Fibroblast of pulmonary artery (primary cell): ENCODE measurements around the gene PRPF4.
"Not testable (repeated sequence)": the region's sequence is repeated elsewhere in the genome, so short reads cannot be mapped to it uniquely, and the experiment has no call there.

Source experiments
- DNase-seq: peaks from one replicate; pipeline ENCODE4 v3.0.0-alpha.2; 2010; ENCODE audit warnings: low read depth
- H3K4me3 ChIP-seq: replicated peaks from 2 replicates; pipeline ENCODE4 v1.5.1; 2011; ENCODE audit warnings: low read depth, mild to moderate bottlenecking, control low read depth, low read length, moderate library complexity
- TF ChIP-seq, protein P1 (sequence below): IDR thresholded peaks from 2 replicates; pipeline ENCODE4 v1.5.1; 2011; ENCODE audit warnings: mild to moderate bottlenecking, control low read depth, low read length, inconsistent platforms; ENCODE audit errors: missing control alignments

Gene PRPF4

DNA sequence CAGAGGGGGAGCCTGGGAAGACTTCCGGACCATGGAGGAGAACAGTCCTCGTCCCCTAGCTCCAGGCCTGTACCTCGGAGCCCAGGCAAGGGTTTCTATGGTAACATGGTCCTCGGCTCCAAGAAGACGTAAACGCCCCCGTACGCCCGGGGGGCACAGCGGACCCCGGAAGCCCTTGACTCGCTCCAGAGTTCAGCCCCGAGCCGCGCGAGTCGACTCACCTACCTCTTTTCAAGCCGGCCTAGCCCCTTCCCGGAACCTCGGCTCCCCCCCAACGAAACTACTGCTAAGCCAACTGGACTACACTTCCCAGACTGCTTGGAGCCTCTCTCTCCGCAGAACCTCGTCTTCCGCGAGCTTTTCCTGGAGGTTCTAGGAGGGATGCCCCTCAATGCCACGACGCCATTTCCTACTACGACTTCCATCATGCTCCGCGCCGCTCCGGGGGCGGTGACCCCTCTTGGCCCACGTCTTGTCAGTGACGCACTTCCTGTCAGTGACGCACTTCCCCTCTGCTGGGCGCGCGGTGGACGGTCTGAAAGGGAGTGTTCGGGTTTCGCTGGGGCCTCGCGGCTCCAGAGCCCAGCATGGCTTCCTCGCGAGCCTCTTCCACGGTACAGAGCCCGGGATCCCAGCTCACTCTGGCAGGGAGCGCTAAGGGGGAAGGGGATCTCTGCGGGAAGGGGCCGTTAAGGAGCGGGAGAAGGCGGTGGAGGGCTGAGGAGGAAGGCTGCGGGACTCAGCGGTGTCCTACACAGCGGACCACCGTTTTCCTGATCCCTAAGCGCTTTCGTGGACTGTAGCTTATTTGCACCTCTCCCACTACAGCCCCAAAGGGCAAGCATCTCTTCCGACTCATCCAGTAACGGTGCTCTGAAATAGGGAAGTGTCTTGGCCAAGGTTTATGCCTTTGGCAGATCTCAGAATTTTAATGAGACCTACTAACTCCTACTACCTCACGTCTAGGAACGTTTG lies at the start of gene PRPF4, which contains the start of gene CDC26:
Gene PRPF4, plus strand, starts transcription at position 502 of the 975 bp plus-strand sequence. Its CDS starts 86 bp downstream, at position 588.
Gene CDC26, minus strand, starts transcription at position 416 of the 975 bp plus-strand sequence. CDS start 3,065 bp downstream, outside the sequence.
- H3K4me3 ChIP-seq, result peak within 1 kb of the TSS; percentile 96
- DNase-seq, result peak; percentile 99
- TF ChIP-seq, protein P1, sequence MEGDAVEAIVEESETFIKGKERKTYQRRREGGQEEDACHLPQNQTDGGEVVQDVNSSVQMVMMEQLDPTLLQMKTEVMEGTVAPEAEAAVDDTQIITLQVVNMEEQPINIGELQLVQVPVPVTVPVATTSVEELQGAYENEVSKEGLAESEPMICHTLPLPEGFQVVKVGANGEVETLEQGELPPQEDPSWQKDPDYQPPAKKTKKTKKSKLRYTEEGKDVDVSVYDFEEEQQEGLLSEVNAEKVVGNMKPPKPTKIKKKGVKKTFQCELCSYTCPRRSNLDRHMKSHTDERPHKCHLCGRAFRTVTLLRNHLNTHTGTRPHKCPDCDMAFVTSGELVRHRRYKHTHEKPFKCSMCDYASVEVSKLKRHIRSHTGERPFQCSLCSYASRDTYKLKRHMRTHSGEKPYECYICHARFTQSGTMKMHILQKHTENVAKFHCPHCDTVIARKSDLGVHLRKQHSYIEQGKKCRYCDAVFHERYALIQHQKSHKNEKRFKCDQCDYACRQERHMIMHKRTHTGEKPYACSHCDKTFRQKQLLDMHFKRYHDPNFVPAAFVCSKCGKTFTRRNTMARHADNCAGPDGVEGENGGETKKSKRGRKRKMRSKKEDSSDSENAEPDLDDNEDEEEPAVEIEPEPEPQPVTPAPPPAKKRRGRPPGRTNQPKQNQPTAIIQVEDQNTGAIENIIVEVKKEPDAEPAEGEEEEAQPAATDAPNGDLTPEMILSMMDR, result no peak

DNA sequence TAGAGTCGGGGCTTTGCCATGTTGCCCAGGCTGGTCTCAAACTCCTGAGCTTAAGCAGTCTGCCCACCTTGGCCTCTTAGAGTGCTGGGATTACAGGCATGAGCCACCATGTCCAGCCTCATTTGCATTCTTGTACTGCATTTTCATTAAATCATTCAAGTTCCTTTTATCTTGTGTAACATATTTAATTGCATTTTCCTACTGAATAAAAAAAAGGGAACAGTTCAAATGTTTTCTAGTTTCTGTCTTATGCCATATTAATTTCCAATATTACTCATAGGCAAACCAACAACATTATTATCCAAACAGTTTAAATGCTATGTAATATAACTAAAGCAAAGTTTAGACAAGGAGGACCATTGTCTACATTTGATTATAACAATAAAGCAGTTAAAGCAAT lies 48.0 kb upstream of the PRPF4 start:
- no peak overlapping the region for H3K4me3 ChIP-seq
- DNase-seq, result no peak
- TF ChIP-seq, protein P1, result no peak

DNA sequence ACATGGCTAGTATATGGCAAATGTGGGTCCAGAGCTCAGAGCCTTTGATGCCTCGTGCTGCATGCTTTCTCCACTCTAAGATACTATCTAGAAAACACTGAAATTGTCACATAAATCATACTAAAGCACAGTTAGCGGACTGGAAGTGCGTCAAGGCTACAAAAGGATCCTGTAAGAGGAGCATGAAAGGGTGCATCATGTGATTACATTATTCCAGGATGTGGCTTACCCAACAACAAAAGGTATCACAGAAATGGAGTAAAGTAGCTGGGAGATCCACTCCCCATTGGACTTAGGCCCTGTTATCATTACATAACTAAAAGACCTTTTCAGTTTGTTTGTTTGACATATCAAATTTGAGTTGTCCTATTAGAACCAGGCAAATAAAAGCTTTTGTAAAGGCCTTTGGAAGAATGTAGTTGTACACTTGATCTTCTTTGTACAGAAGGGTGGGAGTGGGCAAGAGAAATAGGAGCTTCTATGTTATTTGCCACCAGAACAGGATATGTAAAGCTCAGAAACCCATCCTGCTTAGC lies 47.3 kb upstream of the PRPF4 start:
- no peak for DNase-seq
- no peak overlapping the region for H3K4me3 ChIP-seq
- TF ChIP-seq, protein P1, result no peak

DNA sequence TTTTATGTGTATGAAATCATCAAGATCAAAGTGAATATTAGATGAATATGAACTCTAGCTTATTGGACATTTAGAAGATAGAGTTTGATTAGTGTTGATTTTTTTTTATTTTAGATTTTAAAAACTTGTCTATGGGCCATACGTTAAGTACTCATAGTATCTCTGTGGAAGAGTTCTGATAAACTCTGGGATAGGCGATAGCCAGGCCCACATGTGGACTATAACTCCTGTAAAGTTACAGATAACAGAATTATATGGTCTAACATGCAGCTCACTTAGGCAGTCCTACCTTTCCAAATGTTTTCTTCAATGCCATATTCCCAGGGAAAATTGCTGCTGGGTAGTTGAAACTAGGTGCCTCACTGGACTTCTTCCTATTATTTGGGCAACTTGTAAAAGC lies 43.8 kb upstream of the PRPF4 start:
- TF ChIP-seq, protein P1, result no peak
- H3K4me3 ChIP-seq, result no peak overlapping the region
- no peak for DNase-seq

DNA sequence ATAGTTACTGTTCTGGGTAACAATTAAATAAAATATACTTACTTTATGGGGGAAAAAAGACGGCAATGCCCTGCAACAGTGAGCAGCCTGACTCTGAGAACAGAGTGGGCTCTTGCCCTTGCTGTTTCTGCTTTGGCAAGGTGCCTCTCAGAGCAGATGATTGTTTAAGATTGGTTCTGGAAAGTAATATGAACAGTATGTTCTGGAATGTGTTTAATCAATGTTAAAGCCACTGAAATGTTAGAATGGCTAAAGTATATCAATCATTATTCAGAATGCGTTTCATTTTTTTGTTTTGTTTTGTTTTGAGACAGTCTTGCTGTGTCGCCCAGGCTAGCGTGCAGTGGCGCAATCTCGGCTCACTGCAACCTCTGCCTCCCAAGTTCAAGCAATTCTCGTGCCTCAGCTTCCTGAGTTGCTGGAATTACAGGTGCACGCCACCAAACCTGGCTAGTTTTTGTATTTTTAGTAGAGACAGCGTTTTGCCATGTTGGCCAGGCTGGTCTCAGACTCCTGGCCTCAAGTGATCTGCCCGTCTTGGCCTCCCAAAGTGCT lies 39.7 kb upstream of the PRPF4 start:
- not testable (repeated sequence) for DNase-seq

GRCh38 chr9:113237026-113237425 lies 38.4 kb upstream of the PRPF4 start:
- no peak for DNase-seq
- TF ChIP-seq, protein P1, result no peak
- H3K4me3 ChIP-seq, result no peak overlapping the region

More for the DNA sequence above, 39.7 kb upstream of the PRPF4 start:
- H3K4me3 ChIP-seq, result not testable (repeated sequence)

DNA sequence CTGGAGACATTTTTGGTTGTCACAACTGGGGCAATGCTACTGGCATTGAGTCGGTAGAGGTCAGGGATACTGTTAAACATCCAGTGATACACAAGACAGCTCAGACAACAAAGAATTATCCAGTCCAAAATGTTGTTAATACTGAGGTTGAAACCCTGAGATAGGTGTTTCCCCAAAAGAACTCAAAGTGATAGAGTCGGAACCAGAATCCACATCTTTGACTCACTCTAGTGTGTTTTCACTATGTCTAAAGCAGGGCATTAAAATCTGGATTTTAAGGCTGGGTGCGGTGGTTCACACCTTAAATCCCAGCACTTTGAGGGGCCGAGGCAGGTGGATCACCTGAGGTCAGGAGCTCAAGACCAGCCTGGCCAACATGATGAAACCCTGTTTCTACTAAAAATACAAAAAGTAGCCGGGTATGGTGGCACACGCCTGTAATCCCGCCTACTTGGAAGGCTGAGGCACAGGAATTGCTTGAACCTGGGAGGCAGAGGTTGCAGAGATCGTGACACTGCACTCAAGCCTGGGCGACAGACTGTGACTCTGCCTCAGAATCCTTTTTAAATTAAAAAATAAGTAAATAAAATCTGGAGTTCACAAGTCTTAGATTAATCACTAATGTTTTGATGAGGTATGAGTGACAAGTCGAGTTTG lies 37.1 kb upstream of the PRPF4 start:
- no peak overlapping the region for H3K4me3 ChIP-seq
- DNase-seq, result no peak
- TF ChIP-seq, protein P1, result no peak
